Lower lobe of right lung (tissue), 2 donors: ENCODE measurements around the gene MICU2. TPM values are rescaled to one million over a fixed set of nuclear protein-coding genes. Genes with fewer than 3 reads are reported as not detected.
A peak's percentile ranks its signal among the peaks of the same experiment; 100 is the strongest.

Experiments
- ATAC-seq, 2 donors: fragments of 200-7000 bp; cut with Tn5 transposase; one replicate each; pipeline ENCODE4 v1.9.1; 2020 to 2022; ENCODE audit warnings: mild to moderate bottlenecking in 2 of 2, moderate library complexity in 2 of 2
- DNase-seq: peaks from one replicate; pipeline ENCODE4 v3.0.0-alpha.2; 2020
- H3K27ac ChIP-seq: fragments of 200-600 bp; one replicate; pipeline ENCODE4 v1.8.0; 2022
- H3K27me3 ChIP-seq: fragments of 200-600 bp; one replicate; pipeline ENCODE4 v1.8.0; 2022; ENCODE audit warnings: low read depth
- H3K36me3 ChIP-seq: fragments of 200-600 bp; one replicate; pipeline ENCODE4 v1.8.0; 2022; ENCODE audit warnings: mild to moderate bottlenecking
- H3K4me1 ChIP-seq: fragments of 200-600 bp; one replicate; pipeline ENCODE4 v1.8.0; 2022
- H3K4me3 ChIP-seq: fragments of 200-600 bp; one replicate; pipeline ENCODE4 v1.8.0; 2022; ENCODE audit warnings: mild to moderate bottlenecking
- H3K9me3 ChIP-seq: fragments of 200-600 bp; one replicate; pipeline ENCODE4 v1.8.0; 2022
- CTCF ChIP-seq: fragments of 200-600 bp; IDR thresholded peaks from one replicate; pipeline ENCODE4 v1.8.0; 2022; ENCODE audit warnings: antibody characterized with exemption, mild to moderate bottlenecking
- intact Hi-C: fragments of 100-400 bp; cut with DNase I; formaldehyde crosslinking; loops from one replicate; pipeline ENCODE4 v1.11.0; 2022
- total RNA-seq: library from RNA; stranded (reverse); fragmentation: NEBNext Ultra II Directional; extraction: Animal tissue kit (Norgen Biotek cat#: 25700); gene quantifications from one replicate; pipeline ENCODE4 v1.2.1, GENCODE V29; 2021
- donor health status: DM: no; HTN: yes; CAD: no; lungs with severe emphysema.

Gene MICU2
- total RNA-seq, 1 donor from 2014 or later: 34.8 TPM

GRCh38 chr13:21486322-21486721 is 117.6 kb downstream of the MICU2 start:
- H3K4me3 ChIP-seq: no peak overlapping the region
- H3K27ac ChIP-seq: no peak overlapping the region
- intact Hi-C loops: no loop called here
- no peaks in the 10 kb centered on the region for H3K27me3 ChIP-seq
- no peak for TF ChIP-seq CTCF
- ATAC-seq: no peak
- no peaks in the 10 kb centered on the region for H3K4me1 ChIP-seq
- DNase-seq: no peak
- H3K9me3 ChIP-seq: peaks cover 21% of the 10 kb centered on the region
- peaks cover 7% of the 10 kb centered on the region for H3K36me3 ChIP-seq

GRCh38 chr13:21483748-21484147 is 120.2 kb downstream of the MICU2 start:
- peaks cover 21% of the 10 kb centered on the region for H3K9me3 ChIP-seq
- no peaks in the 10 kb centered on the region for H3K36me3 ChIP-seq
- ATAC-seq: no peak
- H3K4me1 ChIP-seq: no peaks in the 10 kb centered on the region
- no peaks in the 10 kb centered on the region for H3K27me3 ChIP-seq
- no peak overlapping the region for H3K27ac ChIP-seq
- no peak for DNase-seq
- H3K4me3 ChIP-seq: no peak overlapping the region
- no peak for TF ChIP-seq CTCF
- intact Hi-C loops: no loop called here

GRCh38 chr13:21481359-21481758 is 122.6 kb downstream of the MICU2 start:
- intact Hi-C loops: no loop called here
- no peak for DNase-seq

GRCh38 chr13:21478881-21479808 is 124.8 kb downstream of the MICU2 start:
- ATAC-seq (peak; percentile 66 to 80), DNase-seq (no peak)
- intact Hi-C loops: no loop called here
- TF ChIP-seq CTCF: peak; percentile 66
- Histone ChIP-seq H3K27ac (no peak overlapping the region), H3K27me3 (no peaks in the 10 kb centered on the region), H3K4me1 (peaks cover 17% of the 10 kb centered on the region), H3K9me3 (no peaks in the 10 kb centered on the region), H3K4me3 (no peak overlapping the region), H3K36me3 (no peaks in the 10 kb centered on the region)

More at GRCh38 chr13:21481359-21481758, 122.6 kb downstream of the MICU2 start:
- Histone ChIP-seq H3K4me3 (no peak overlapping the region), H3K36me3 (no peaks in the 10 kb centered on the region), H3K27me3 (no peaks in the 10 kb centered on the region), H3K27ac (no peak overlapping the region), H3K9me3 (peaks cover 9% of the 10 kb centered on the region), H3K4me1 (peaks cover 14% of the 10 kb centered on the region)
- TF ChIP-seq CTCF: no peak
- no peak for ATAC-seq

GRCh38 chr13:21476893-21477472 is 127.0 kb downstream of the MICU2 start:
- peak; percentile 91 to 95 for ATAC-seq
- peak; percentile 96 for TF ChIP-seq CTCF
- H3K4me3 ChIP-seq: peak overlapping the region; percentile 48
- peak overlapping the region; percentile 43 for H3K27ac ChIP-seq
- no peaks in the 10 kb centered on the region for H3K27me3 ChIP-seq
- DNase-seq: peak; percentile 87
- intact Hi-C loops: no loop called here
- peaks cover 17% of the 10 kb centered on the region for H3K4me1 ChIP-seq
- no peaks in the 10 kb centered on the region for H3K9me3 ChIP-seq
- H3K36me3 ChIP-seq: no peaks in the 10 kb centered on the region
